Gastroesophageal sphincter (tissue), 3 donors: ENCODE measurements around the gene NOD1.

Experiments used
- EP300 ChIP-seq: sonication (generic); formaldehyde crosslinking; IDR thresholded peaks from one replicate; pipeline ENCODE4 v1.6.1; 2017; ENCODE audit warnings: antibody characterized with exemption, mild to moderate bottlenecking
- POLR2AphosphoS5 ChIP-seq: sonication (generic); formaldehyde crosslinking; IDR thresholded peaks from one replicate; pipeline ENCODE4 v1.6.1; 2017; ENCODE audit warnings: antibody characterized with exemption
- TF ChIP-seq, protein P1 (sequence below), 4 experiments: fragments of 200-600 bp in 2 of 4; fragments of 450-650 bp in 2 of 4; sonication (generic) in 1 of 4; IDR thresholded peaks; one replicate each; pipeline ENCODE4 v1.5.1; 2017 to 2019; ENCODE audit warnings: antibody characterized with exemption in 4 of 4, mild to moderate bottlenecking in 2 of 4, moderate library complexity in 2 of 4

DNA sequence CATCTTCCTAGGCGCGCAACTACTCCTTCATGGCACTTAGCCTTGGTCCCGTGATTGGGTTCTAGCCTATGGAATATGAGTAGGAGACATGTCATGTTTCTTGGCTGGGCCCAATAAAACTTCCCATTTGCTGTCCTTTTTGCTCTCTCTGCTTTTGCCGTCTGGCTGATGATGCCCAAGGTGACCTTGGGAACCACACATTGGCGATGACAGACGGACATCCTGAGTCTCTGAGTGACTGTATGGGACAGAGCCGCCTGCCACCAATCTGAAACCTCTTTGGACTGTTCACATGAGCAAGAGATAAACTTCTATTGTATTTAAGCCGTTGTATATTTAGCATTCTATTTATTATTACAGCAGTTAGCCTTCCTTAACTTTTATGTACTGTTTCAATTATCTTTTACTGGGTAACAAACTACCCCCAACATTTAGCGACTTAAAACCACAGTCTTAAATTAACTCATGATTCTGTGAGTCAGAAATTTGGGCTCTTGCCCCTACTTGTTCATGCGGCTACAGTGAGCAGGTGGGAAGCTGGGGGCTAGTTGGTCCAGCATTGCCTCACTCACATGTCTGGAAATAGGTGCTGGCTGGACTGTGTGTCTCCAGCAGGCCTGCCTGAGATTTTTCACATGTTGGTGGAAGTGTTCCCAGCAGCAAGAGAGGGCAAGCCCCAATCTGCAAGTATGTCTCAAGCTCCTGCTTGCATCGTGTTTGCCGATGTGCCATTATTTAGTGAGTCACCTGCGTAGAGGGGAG lies 71.7 kb downstream of the NOD1 start:
- TF ChIP-seq EP300: no peak
- TF ChIP-seq, protein P1, sequence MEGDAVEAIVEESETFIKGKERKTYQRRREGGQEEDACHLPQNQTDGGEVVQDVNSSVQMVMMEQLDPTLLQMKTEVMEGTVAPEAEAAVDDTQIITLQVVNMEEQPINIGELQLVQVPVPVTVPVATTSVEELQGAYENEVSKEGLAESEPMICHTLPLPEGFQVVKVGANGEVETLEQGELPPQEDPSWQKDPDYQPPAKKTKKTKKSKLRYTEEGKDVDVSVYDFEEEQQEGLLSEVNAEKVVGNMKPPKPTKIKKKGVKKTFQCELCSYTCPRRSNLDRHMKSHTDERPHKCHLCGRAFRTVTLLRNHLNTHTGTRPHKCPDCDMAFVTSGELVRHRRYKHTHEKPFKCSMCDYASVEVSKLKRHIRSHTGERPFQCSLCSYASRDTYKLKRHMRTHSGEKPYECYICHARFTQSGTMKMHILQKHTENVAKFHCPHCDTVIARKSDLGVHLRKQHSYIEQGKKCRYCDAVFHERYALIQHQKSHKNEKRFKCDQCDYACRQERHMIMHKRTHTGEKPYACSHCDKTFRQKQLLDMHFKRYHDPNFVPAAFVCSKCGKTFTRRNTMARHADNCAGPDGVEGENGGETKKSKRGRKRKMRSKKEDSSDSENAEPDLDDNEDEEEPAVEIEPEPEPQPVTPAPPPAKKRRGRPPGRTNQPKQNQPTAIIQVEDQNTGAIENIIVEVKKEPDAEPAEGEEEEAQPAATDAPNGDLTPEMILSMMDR (IDR thresholded peaks at IDR 0.05): no peak
- TF ChIP-seq POLR2AphosphoS5: no peak
